LNCAP (cell line): ENCODE results near the gene MN1.

Experiments
- TF ChIP-seq, protein P1 (sequence below): fragments of 450-650 bp; IDR thresholded peaks from 2 replicates; pipeline ENCODE4 v1.5.1; 2017; ENCODE audit warnings: mild to moderate bottlenecking

Gene MN1

DNA sequence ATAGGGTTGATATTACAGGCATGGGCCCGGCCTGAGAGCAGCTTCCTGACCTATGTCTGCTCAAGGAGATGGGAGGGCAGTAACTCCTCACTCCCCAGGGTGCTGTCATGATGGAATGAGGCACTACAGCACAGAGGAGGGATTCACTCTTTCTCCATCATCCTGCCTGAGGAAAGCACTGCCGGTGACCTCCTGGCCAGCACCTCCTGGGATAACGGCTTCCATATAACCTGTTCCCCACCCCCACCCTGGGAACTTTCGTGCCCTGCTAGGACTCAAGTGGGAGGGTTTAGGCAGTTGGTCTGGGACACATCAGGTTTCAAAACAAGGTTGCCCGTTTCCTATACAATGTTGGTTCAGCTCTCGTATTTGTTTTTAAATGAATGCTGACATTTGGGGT, 42.7 kb upstream of the MN1 start:
- TF ChIP-seq, protein P1, sequence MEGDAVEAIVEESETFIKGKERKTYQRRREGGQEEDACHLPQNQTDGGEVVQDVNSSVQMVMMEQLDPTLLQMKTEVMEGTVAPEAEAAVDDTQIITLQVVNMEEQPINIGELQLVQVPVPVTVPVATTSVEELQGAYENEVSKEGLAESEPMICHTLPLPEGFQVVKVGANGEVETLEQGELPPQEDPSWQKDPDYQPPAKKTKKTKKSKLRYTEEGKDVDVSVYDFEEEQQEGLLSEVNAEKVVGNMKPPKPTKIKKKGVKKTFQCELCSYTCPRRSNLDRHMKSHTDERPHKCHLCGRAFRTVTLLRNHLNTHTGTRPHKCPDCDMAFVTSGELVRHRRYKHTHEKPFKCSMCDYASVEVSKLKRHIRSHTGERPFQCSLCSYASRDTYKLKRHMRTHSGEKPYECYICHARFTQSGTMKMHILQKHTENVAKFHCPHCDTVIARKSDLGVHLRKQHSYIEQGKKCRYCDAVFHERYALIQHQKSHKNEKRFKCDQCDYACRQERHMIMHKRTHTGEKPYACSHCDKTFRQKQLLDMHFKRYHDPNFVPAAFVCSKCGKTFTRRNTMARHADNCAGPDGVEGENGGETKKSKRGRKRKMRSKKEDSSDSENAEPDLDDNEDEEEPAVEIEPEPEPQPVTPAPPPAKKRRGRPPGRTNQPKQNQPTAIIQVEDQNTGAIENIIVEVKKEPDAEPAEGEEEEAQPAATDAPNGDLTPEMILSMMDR, result no peak

DNA sequence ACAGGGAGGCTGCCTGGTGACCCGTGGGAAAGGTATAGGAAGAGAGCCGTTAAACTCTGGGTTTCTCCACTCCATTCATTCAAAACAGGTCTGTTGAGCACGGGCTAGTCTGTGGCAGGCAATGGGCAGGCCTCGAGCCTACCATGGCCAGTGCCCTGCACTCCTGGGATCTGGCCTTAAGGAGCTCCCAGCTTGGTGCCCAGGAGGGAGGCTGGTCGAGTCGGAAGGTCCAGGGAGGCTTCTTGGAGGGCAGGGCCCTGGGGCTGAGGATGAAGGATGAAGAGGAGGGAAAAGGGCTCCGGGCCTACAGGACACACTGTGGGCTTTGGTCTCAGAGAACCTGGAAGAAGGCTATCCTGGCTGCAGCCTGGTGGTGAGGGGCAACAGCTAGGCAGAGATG, 41.9 kb upstream of the MN1 start:
- TF ChIP-seq, protein P1, result no peak

DNA sequence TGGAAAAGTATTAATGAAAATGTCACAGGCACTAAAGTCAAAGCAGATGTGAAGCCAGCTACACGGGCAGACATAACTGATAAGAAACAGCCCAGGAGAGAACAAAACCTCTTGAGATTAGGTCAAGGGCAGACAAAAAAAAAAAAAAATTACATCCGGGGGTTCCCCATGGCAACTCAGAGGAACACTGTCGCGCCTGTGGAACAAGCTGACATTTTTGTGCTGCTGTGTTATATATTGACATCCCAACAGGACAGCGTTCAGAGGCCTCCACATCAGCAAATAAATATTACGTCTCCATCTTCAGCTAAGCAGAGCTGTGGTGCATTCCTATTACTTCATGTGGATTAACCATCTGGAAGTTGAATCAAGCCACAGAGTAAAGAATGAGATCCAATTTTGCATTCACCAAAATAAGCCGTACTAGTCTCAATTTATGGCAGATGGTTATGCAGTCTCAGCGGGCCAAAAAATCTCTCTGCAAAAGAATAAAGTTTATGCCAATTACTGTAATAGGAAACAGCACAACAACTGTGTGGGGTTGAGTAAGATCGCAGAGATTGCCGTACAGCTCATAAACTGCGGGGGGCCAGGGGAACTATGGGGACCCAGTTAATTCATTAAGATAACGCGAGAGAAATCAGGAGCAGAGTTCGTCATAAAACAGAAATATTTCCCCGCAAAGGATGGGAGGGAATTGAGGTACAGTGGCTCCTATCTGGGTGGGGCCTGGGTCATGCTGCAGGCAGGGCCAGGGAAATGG, 41.3 kb upstream of the MN1 start:
- TF ChIP-seq, protein P1, result no peak

DNA sequence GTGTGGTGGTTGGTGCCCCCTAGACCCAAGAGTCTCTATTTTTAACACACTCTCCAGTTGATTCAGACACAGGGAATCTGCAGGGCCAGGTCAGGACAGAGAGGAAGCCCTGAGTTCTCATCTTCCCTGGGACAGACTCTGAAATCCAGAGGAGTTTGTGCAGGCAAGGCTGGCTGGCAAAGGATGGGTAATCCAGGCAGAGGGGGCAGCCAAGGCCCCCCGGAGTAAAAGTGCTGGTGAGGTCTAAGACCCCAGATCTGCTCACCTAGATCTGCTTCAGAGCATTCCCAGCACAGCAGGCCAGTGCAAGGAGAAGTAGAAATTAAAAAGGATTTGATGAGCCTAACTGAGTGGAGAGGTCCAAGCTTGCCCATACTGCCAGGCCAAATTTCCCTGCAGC, 40.6 kb upstream of the MN1 start:
- TF ChIP-seq, protein P1, result no peak

DNA sequence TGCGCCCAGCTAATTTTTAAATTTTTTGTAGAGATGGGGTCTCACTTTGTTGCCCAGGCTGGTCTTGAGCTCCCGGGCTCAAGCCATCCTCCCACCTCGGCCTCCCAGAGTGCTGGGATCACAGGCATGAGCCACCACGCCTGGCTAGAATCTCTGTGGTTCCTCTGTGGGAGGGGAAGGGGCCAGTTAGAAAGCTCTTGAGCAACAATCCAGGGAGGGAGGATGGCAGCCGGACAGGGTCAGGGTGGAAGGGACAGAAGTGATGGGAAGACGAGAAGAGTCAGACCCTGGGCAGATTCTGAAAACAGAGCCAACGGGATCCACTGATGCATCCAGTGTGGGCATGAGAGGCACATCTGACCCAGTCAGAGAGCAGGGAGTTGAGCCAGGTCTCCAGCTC, 38.9 kb upstream of the MN1 start:
- TF ChIP-seq, protein P1, result no peak

DNA sequence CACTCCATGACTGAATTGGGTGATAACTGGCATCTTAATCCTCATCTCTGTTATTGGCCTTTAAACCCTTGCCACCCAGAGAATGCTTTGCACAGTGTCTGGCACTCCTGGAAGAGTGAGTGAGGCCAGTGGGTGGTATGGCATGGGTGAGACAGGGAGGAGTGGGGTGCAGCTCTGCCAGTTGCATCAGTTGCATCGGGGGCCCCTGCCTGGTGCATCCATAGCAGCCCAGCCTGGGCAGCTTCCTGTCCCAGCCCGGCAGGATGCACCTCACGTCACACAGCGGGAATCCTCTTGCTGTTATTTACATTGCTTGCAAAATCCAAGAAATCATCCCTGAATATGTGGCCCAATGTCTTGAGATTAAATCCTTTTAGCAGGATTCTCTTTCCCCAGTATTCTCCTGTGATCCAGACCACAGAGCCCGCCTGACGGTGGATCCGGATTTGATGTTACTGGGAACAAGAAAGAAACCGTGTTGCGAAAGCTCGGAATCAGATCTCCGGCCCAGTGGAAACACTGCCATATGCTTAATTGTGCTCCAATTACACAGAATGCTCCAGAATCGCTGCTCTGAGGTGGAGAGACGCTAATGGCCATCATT, 37.6 kb upstream of the MN1 start:
- TF ChIP-seq, protein P1, result no peak

DNA sequence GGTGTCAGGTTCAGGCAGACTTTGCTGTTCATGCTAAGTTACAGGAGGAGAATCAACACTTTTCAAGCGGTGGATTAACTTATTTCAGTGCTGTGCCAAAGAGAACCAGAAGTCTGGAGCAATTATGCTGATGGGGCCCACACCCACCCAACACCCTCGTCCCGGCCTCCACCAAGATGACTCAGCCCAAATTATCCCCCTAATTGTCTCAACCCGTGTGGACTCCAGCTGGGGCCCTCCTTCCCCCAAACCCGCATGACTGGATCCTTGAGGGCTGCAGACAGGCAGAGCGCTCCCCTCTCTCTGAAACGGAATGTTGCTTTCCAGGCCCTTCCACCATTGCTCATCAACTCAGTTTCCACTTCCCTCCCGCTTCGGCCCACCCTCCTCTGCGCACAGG, 34.6 kb upstream of the MN1 start:
- TF ChIP-seq, protein P1, result no peak
